ENCODE data around the gene NEK3.

DNA sequence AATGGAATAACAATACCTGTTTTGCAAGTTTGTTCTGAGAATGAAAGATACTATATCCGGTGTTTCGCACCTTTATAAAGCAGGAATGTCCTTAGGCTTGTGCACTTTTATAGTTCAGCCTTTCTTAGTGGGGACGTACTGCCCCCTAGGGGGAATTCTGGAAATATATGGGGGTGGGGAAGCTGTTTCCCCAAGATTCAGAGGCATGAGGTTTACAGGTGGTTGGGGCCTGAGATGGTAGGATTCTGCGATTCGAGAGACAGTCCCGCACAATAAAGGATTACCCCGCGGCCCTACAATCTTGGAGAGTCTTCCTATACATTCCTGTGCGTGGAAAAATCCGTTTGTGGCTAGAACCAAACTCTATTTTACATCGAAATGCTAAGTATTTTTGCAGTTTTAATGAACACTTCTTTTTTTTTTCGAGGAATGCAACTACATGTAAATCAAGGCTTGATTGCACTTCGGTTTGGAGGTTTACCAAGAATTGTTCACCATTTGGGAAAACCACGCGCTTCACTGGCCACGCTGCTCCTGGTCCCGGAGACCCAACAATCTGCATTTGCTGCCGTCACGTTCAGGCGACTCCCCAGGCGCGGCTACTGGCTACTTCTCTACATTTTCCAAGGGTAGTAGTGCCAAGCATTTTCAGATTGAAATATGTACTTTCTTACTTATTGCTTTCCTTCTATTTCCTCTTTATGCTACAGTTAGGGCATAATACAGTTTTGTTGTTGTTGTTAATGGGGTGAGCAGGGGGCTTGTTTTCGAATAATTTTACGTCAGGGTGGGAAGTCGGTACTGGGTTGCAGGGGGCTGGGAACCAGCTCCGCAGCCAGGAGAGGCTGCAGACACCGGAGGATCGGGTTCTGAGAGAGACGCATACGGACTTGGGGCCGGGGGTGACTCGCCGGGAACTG is 31.4 kb downstream of the NEK3 start:
- no peak for TF ChIP-seq SIN3A (IDR thresholded peaks at IDR 0.05; ENCODE audit: borderline replicate concordance, insufficient read depth, low read depth, low read length)
- TF ChIP-seq, protein P1, sequence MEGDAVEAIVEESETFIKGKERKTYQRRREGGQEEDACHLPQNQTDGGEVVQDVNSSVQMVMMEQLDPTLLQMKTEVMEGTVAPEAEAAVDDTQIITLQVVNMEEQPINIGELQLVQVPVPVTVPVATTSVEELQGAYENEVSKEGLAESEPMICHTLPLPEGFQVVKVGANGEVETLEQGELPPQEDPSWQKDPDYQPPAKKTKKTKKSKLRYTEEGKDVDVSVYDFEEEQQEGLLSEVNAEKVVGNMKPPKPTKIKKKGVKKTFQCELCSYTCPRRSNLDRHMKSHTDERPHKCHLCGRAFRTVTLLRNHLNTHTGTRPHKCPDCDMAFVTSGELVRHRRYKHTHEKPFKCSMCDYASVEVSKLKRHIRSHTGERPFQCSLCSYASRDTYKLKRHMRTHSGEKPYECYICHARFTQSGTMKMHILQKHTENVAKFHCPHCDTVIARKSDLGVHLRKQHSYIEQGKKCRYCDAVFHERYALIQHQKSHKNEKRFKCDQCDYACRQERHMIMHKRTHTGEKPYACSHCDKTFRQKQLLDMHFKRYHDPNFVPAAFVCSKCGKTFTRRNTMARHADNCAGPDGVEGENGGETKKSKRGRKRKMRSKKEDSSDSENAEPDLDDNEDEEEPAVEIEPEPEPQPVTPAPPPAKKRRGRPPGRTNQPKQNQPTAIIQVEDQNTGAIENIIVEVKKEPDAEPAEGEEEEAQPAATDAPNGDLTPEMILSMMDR (IDR thresholded peaks at IDR 0.05): peak; percentile 81
- TF ChIP-seq POLR2AphosphoS5 (IDR thresholded peaks at IDR 0.05; ENCODE audit: low read depth, low read length): no peak
